Astrocyte of the cerebellum (primary cell): ENCODE measurements around the gene ANO6.

Source experiments
- DNase-seq: peaks from one replicate; pipeline ENCODE4 v3.0.0-alpha.2; 2011; ENCODE audit warnings: low read depth
- H3K4me3 ChIP-seq: 2 replicates; pipeline ENCODE4 v1.5.1; 2011; ENCODE audit warnings: mild to moderate bottlenecking, low read depth, low read length, moderate library complexity
- in situ Hi-C: cut with HindIII; loops from 2 replicates; pipeline ENCODE4 v1.10.0; 2017; ENCODE audit warnings: low sequenced_read_pairs
- TF ChIP-seq, protein P1 (sequence below): IDR thresholded peaks from 2 replicates; pipeline ENCODE4 v1.5.1; 2012; ENCODE audit warnings: low read length, low read depth, moderate library complexity, mild to moderate bottlenecking; ENCODE audit errors: missing control alignments

The ANO6 gene

DNA sequence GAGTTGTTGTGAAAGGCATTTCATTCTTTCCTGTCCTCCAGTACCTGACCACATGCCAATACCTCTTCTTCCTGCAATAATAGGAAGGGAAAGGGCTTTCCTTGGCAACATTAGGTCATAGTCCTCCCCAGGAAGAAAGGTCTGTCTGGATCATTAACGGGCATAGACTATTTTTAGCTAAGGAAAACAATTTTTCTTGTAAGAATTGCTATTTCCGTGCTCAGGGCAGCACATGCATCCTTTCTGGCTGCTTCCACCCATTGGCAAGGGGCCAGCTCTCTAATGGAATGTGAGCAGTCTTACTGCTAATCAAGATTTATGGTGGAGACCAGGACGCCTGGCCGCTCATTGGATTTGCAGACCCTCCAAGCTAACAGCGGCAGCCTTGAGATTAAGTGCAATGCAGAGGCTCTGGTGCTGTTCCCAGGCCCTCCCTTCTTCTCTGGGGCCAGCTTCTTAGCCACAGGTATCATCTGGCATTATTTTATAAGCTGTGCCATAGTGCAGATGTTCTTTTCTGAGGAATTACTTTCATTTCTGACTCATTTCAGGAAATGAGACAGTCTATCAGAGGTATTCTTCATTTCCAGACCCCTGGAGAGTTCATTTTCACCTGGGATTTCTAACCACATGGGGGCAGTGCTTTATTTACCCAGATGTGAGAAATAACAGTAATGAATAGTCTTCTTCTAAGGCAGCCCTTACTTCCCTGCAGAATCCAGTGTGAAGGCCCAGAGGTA is 52.9 kb downstream of the ANO6 start:
- peak overlapping the region; percentile 7 for H3K4me3 ChIP-seq
- DNase-seq, result peak; percentile 84
- TF ChIP-seq, protein P1, sequence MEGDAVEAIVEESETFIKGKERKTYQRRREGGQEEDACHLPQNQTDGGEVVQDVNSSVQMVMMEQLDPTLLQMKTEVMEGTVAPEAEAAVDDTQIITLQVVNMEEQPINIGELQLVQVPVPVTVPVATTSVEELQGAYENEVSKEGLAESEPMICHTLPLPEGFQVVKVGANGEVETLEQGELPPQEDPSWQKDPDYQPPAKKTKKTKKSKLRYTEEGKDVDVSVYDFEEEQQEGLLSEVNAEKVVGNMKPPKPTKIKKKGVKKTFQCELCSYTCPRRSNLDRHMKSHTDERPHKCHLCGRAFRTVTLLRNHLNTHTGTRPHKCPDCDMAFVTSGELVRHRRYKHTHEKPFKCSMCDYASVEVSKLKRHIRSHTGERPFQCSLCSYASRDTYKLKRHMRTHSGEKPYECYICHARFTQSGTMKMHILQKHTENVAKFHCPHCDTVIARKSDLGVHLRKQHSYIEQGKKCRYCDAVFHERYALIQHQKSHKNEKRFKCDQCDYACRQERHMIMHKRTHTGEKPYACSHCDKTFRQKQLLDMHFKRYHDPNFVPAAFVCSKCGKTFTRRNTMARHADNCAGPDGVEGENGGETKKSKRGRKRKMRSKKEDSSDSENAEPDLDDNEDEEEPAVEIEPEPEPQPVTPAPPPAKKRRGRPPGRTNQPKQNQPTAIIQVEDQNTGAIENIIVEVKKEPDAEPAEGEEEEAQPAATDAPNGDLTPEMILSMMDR, result peak; percentile 40
- in situ Hi-C loops, result no loop called here

DNA sequence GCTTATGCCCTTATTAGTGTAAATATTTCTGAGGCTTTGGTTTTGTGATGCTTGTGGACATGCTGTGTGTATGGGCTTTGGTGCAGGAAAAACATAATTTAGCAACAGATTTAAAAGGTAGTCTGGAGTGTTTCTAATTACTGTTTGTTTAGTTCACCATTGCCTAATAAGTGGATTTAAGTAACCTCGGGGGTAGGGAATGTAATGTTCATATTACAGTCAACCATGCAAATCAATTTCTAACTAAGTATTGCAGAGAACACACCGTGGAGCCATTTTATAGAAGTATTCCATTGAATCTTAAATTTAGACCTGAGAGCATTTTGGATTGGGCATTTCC is 53.5 kb downstream of the ANO6 start:
- DNase-seq, result no peak
- in situ Hi-C loops, result no loop called here
- H3K4me3 ChIP-seq, result no peak overlapping the region
- TF ChIP-seq, protein P1, result no peak

DNA sequence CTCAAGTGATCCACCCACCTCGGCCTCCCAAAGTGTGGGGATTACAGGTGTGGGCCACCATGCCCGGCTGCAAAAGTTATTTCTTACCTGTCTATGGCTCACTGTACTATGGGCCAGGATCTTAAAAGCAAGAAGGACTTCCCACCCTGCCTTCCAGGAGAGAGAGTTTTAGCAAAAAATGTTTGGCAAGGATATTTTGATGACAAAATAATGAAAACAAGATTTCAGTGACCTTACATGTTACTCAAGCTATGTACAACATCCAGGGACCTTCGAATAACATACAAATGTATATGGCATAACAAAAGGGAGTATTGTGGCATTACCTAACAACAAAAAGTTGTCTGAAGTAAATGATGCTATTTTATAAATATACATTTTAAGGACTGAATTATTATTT is 55.1 kb downstream of the ANO6 start:
- in situ Hi-C loops, result no loop called here
- no peak overlapping the region for H3K4me3 ChIP-seq
- no peak for DNase-seq
- TF ChIP-seq, protein P1, result no peak

DNA sequence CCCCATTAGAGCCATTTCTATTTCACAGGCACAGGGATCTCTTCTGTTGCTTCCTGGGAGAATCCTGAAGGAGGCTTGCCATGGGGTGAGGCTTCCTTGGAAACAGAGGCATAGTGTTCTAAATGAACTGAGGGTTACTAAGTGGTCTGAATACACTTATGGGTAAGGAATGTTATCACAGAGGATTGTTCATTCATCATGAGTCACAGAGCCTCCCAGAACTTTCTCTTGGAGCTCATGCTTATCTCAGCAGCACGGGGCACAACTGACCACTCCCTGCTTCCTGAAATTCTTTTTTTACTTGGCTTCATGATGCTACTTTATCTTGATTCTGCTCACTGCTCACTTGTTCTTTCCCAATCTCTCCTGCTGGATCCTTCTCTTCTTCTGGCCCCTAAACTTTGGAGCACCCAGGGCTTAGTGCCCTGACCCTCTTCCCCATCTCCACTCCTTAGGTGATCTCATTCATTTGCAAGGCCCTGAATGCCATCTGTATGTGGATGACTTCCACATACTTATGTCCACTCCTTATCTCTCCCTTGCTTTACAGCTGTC is 57.9 kb downstream of the ANO6 start:
- in situ Hi-C loops, result no loop called here
- H3K4me3 ChIP-seq, result no peak overlapping the region

DNA sequence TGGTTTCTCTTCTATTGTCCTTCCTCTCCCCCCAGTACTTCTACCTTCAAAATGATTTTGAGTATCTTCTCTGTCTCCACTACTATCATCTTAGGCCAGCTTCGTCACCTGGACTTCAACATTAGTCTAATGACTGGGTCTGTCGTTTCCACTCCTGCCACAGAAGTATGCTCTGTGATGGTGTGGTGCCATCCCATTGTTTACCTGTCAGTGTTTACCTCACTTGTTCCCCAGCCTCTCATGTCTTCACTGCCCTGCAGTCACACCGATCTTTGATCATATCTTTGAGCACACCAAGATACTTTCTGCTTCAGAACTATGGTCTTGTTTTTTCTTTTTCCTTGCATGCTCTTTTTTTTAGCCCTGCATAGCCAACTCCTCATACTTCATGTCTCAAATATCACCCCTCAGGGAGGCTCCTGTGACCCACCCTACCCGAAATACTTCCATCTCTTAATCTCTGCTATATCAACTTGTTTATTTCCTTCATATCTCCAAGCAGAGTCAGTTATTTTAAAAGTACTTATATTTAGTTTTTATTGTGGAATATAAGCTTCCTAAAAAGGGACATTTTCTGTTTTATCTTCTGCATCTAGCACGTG is 60.4 kb downstream of the ANO6 start:
- TF ChIP-seq, protein P1, result no peak
- DNase-seq, result no peak
- no peak overlapping the region for H3K4me3 ChIP-seq
- in situ Hi-C loops, result no loop called here

More for the DNA sequence above, 57.9 kb downstream of the ANO6 start:
- DNase-seq, result peak; percentile 62
- TF ChIP-seq, protein P1, result no peak

DNA sequence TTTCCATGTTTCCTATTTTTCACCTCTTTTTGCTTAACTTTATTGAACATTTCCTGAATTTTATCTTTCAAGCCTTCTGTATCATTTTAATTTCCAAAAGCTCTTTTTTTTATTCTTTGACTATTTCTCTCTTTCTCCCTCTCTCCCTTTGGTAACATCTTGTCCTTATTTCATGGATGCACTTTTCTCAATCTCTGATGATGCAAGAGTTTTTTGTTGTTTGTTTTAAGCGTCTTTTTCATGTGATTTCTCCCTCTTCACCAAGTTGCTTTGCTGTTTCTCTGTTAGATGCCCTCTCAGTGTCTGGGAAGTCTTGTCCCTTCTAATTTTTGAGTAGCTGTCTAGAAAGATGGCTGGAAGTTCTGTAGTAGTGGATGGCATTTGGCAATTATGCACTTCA is 62.6 kb downstream of the ANO6 start:
- in situ Hi-C loops, result no loop called here

More for the DNA sequence above, 62.6 kb downstream of the ANO6 start:
- no peak for DNase-seq
- H3K4me3 ChIP-seq, result no peak overlapping the region
- TF ChIP-seq, protein P1, result no peak
